Measurements from ENCODE around the gene RSU1.

RSU1 gene

DNA sequence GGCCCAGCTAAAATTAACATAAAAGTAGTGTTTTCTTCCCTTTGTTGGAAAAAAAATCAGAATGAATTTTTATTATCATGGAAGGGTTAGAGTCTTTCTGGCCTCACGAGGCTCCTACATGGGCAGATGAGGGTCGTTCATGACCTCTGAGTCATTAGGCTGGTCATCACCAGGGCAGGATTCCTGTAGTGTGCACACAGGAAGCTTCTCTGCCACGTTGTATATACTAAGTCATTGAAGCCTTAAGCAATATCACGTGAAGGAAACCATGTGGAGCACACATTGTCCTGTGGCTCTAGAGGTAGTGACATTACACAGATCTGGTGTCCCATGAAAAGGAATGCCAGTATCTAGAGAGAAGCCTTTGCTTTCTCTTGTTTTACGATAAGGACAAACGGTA, 210.8 kb downstream of the RSU1 start:
- no peak for DNase-seq (ENCODE audit: low spot score)
- TF ChIP-seq, protein P1, sequence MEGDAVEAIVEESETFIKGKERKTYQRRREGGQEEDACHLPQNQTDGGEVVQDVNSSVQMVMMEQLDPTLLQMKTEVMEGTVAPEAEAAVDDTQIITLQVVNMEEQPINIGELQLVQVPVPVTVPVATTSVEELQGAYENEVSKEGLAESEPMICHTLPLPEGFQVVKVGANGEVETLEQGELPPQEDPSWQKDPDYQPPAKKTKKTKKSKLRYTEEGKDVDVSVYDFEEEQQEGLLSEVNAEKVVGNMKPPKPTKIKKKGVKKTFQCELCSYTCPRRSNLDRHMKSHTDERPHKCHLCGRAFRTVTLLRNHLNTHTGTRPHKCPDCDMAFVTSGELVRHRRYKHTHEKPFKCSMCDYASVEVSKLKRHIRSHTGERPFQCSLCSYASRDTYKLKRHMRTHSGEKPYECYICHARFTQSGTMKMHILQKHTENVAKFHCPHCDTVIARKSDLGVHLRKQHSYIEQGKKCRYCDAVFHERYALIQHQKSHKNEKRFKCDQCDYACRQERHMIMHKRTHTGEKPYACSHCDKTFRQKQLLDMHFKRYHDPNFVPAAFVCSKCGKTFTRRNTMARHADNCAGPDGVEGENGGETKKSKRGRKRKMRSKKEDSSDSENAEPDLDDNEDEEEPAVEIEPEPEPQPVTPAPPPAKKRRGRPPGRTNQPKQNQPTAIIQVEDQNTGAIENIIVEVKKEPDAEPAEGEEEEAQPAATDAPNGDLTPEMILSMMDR (IDR thresholded peaks at IDR 0.05) = no peak
- H3K4me3 ChIP-seq = no peak overlapping the region
- no peak overlapping the region for H3K27ac ChIP-seq

DNA sequence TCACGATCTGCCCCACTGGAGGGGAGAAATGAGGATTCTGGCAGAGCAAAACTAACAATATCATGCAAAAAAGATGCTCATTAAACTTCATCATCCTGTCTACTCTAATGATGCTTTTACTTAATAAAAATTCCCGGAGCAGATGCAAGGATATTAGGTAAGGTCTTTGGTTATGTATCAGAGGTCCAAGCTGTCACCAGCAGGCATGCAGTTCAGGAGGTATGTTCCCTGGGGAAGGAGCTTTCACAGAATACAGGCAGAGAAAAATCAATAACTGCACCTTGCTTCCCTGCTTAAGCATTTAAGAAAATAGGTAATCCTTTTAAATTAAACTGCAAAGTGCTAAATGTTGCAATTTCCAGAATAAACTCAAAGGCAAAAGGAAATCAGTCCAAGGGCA, 213.9 kb downstream of the RSU1 start:
- DNase-seq (ENCODE audit: low spot score) = no peak
- TF ChIP-seq, protein P1 (IDR thresholded peaks at IDR 0.05) = no peak
- Histone ChIP-seq H3K27ac (no peak overlapping the region), H3K4me3 (no peak overlapping the region)

DNA sequence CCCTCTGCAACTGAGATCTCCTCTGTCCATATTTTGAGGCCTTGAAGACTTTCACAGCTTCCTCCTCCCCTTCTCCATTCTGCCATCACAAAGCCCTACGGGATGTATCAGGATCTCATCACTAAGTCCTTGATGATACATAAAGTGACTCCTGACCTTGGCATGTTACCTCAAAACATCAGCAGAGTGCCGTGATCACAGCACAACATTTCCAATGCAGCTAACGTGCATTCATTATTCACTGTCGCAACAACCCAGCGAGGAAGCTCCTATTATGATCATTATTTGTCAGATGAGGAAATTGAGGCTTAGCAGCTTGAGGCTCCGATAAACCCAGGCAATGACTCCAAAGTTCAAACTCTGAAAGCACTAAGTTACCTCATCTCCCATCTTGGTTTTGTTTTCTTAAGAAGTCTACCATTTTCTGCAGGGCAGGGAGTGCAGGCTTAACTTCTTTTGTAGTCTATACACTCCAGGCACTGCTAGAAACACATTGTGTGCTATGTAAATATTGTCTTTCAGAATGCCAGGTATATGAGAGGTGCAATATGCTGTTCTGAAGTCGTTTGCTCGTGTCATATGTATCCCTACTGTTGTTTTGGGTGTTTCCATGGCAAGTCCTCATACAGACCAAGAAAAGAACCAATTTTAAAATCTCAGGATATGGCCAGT, 215.0 kb downstream of the RSU1 start:
- DNase-seq (ENCODE audit: low spot score) = no peak
- Histone ChIP-seq H3K4me3 (no peak overlapping the region), H3K27ac (no peak overlapping the region)
- TF ChIP-seq, protein P1 (IDR thresholded peaks at IDR 0.05) = no peak

- TF ChIP-seq, protein P1 (IDR thresholded peaks at IDR 0.05) = no peak
- Histone ChIP-seq H3K4me3 (no peak overlapping the region), H3K27ac (no peak overlapping the region)
- DNase-seq (ENCODE audit: low spot score) = no peak
Observed at GRCh38 chr10:16599662-16600061, 217.6 kb downstream of the RSU1 start.

- Histone ChIP-seq H3K4me3 (no peak overlapping the region), H3K27ac (no peak overlapping the region)
- TF ChIP-seq, protein P1 (IDR thresholded peaks at IDR 0.05) = no peak
- DNase-seq (ENCODE audit: low spot score) = no peak
Observed at GRCh38 chr10:16597656-16598055, 219.6 kb downstream of the RSU1 start.

DNA sequence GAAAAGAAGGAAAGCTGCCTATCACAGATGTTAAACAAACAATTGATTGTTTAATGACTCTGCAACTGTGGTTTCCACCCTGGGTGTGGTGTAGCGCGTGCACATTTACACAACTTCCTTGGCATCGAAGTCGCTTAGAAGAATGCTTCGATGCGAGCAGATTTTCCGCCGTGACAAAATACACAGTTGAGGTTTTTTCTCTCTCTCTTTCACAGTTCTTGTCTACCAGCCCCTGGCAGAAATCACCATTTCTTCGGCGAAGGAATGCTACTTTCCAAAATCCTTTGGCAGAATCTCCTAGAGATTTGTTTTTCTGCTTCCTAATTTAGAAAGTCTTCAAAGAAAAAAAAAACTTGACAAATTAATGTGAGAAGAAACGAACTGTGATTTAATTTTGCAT, 224.8 kb downstream of the RSU1 start:
- Histone ChIP-seq H3K4me3 (no peak overlapping the region), H3K27ac (no peak overlapping the region)
- DNase-seq (ENCODE audit: low spot score) = no peak
- TF ChIP-seq, protein P1 (IDR thresholded peaks at IDR 0.05) = no peak

- TF ChIP-seq, protein P1 (IDR thresholded peaks at IDR 0.05) = no peak
- no peak overlapping the region for H3K27ac ChIP-seq
- H3K4me3 ChIP-seq = no peak overlapping the region
- DNase-seq (ENCODE audit: low spot score) = no peak
Observed at GRCh38 chr10:16586358-16587138, 230.7 kb downstream of the RSU1 start.
